ENCODE data around the gene TRIM56.
"Not testable (repeated sequence)": the region's sequence is repeated elsewhere in the genome, so short reads cannot be mapped to it uniquely, and the experiment has no call there.

- not testable (repeated sequence) for TF ChIP-seq CTCF, POLR2A (IDR thresholded peaks at IDR 0.05)
These were observed 7.1 kb downstream of the TRIM56 start for GRCh38 chr7:101092266-101092905.
